A549 (cell line): ENCODE results near the gene FAM78A. TPM values are rescaled to one million over a fixed set of nuclear protein-coding genes. Genes with fewer than 3 reads are reported as not detected.
A peak's percentile ranks its signal among the peaks of the same experiment; 100 is the strongest.

ENCODE experiments used
- ATAC-seq, 2 experiments: fragments of 200-7000 bp in 1 of 2; fragments of >200 bp in 1 of 2; cut with Nextera tagmentation in 1 of 2; cut with Tn5 transposase in 1 of 2; 3 replicates each; pipeline versions ENCODE4 v1.8.0 to v1.9.1; 2018 to 2020; ENCODE audit warnings: mild to moderate bottlenecking in 1 of 2, moderate library complexity in 1 of 2
- CTCF ChIA-PET: fragments of 300-600 bp; sonication (Branson Sonifier 250); formaldehyde crosslinking; extraction: SDS; loops from one replicate; lab custom pipeline; 2021; ENCODE audit warnings: antibody characterized with exemption, inconsistent platforms; lab: Yijun Ruan, JAX
- POLR2A ChIA-PET: fragments of 350-600 bp; formaldehyde crosslinking; extraction: SDS; loops from one replicate; lab custom pipeline; 2021; ENCODE audit warnings: antibody characterized with exemption, inconsistent platforms; lab: Yijun Ruan, JAX
- DNase-seq, 2 experiments: peaks; one replicate each; pipeline versions ENCODE4 v3.0.0 to v3.0.0-alpha.2; 2011 to 2016; ENCODE audit warnings: low read depth in 1 of 2, low spot score in 1 of 2
- FAIRE-seq: peaks from 2 replicates; lab custom pipeline; 2011; peaks lifted over from hg19 to GRCh38; lab: Jason Lieb, UNC
- H3K27ac ChIP-seq, 2 experiments: fragments of >200 bp; sonication (Bioruptor Twin); formaldehyde crosslinking; 3 replicates each; pipeline ENCODE4 v1.5.1; 2016 to 2017
- H3K4me1 ChIP-seq: fragments of >200 bp; sonication (Bioruptor Twin); formaldehyde crosslinking; 3 replicates; pipeline ENCODE4 v1.6.1; 2016
- H3K4me2 ChIP-seq: fragments of >200 bp; sonication (Bioruptor Twin); formaldehyde crosslinking; 3 replicates; pipeline ENCODE4 v1.6.1; 2016
- H3K4me3 ChIP-seq: fragments of >200 bp; sonication (Bioruptor Twin); formaldehyde crosslinking; 3 replicates; pipeline ENCODE4 v1.5.1; 2016
- H3K9me3 ChIP-seq: fragments of >200 bp; sonication (Bioruptor Twin); formaldehyde crosslinking; 3 replicates; pipeline ENCODE4 v1.6.1; 2016
- ATOH8 ChIP-seq: fragments of 250-450 bp; sonication (Bioruptor Pico); IDR thresholded peaks from 2 replicates; pipeline ENCODE4 v1.5.0; 2020; ENCODE audit warnings: low read depth, mild to moderate bottlenecking, moderate library complexity
- CBX8 ChIP-seq: fragments of 200-600 bp; sonication (generic); IDR thresholded peaks from 2 replicates; pipeline ENCODE4 v1.6.1; 2016
- E2F6 ChIP-seq: IDR thresholded peaks from 2 replicates; pipeline ENCODE4 v1.6.1; 2012; ENCODE audit warnings: low read depth, borderline replicate concordance
- FOSB ChIP-seq: fragments of 250-450 bp; sonication (Bioruptor Pico); IDR thresholded peaks from 2 replicates; pipeline ENCODE4 v1.5.0; 2020; ENCODE audit warnings: mild to moderate bottlenecking, moderate library complexity
- HDAC2 ChIP-seq: fragments of 200-600 bp; sonication (generic); IDR thresholded peaks from 2 replicates; pipeline ENCODE4 v1.6.1; 2016
- HEYL ChIP-seq: fragments of 250-450 bp; sonication (Bioruptor Pico); IDR thresholded peaks from 2 replicates; pipeline ENCODE4 v1.8.0; 2021; ENCODE audit warnings: mild to moderate bottlenecking, moderate library complexity
- HOXA7 ChIP-seq: fragments of 250-450 bp; sonication (Bioruptor Pico); IDR thresholded peaks from 2 replicates; pipeline ENCODE4 v1.5.0; 2020; ENCODE audit warnings: mild to moderate bottlenecking, moderate library complexity
- HOXB13 ChIP-seq: fragments of 250-450 bp; sonication (Bioruptor Pico); IDR thresholded peaks from 2 replicates; pipeline ENCODE4 v1.5.0; 2020; ENCODE audit warnings: low read depth, mild to moderate bottlenecking, moderate library complexity
- MAFK ChIP-seq: fragments of 450-650 bp; IDR thresholded peaks from 2 replicates; pipeline ENCODE4 v1.6.1; 2014; ENCODE audit not compliant: partially characterized antibody
- MAZ ChIP-seq: fragments of 150-350 bp; IDR thresholded peaks from 2 replicates; pipeline ENCODE4 v1.6.1; 2014; ENCODE audit warnings: antibody characterized with exemption, low read depth, low read length, borderline replicate concordance
- POLR2AphosphoS2 ChIP-seq: conservative IDR thresholded peaks from 2 replicates; pipeline ENCODE4 v1.6.1; 2012; ENCODE audit warnings: low read length, improper control_type of control experiment, inconsistent platforms
- RARB ChIP-seq: fragments of 250-450 bp; sonication (Bioruptor Pico); IDR thresholded peaks from 2 replicates; pipeline ENCODE4 v1.8.0; 2021; ENCODE audit warnings: mild to moderate bottlenecking, moderate library complexity
- RFX5 ChIP-seq: fragments of 450-650 bp; IDR thresholded peaks from 2 replicates; pipeline ENCODE4 v1.7.1; 2014; ENCODE audit warnings: antibody characterized with exemption, mild to moderate bottlenecking, moderate library complexity
- RNF2 ChIP-seq: fragments of 200-600 bp; sonication (generic); IDR thresholded peaks from 2 replicates; pipeline ENCODE4 v1.6.1; 2016; ENCODE audit warnings: low read depth, mild to moderate bottlenecking, antibody characterized with exemption, moderate library complexity, borderline replicate concordance
- ZFP36 ChIP-seq: fragments of 450-650 bp; IDR thresholded peaks from 2 replicates; pipeline ENCODE4 v1.6.1; 2014; ENCODE audit warnings: borderline replicate concordance; ENCODE audit not compliant: partially characterized antibody
- ZSCAN20 ChIP-seq: fragments of 250-450 bp; sonication (Bioruptor Pico); IDR thresholded peaks from 2 replicates; pipeline ENCODE4 v1.8.0; 2022; ENCODE audit warnings: mild to moderate bottlenecking, moderate library complexity
- WGBS: methylation state at CpG from one replicate; pipeline ENCODE4 v1.1.6; 2017; ENCODE audit errors: missing lambda C conversion rate; 5-methylcytosine and 5-hydroxymethylcytosine counted together
- polyA plus RNA-seq, 4 experiments: library from polyadenylated mRNA; depleted of rRNA in 3 of 4; stranded (reverse); fragments of >200 nt; fragmentation: RNase III in 1 of 4; extraction: RNeasy Plus Mini Kit Qiagen cat#74134 plus additional on column Dnase treatment in 1 of 4; gene quantifications; 2 replicates in 3 of 4; 3 replicates in 1 of 4; pipeline ENCODE4 v1.2.3, GENCODE V29; 2011 to 2017
- TF ChIP-seq, protein P1 (sequence below): fragments of 200-600 bp; sonication (generic); IDR thresholded peaks from 2 replicates; pipeline ENCODE4 v1.6.1; 2016; ENCODE audit warnings: antibody characterized with exemption, mild to moderate bottlenecking, moderate library complexity
- TF ChIP-seq, protein P2 (sequence below): fragments of >200 bp; sonication (Bioruptor Twin); formaldehyde crosslinking; IDR thresholded peaks from 2 replicates; pipeline ENCODE4 v1.6.1; 2016

The FAM78A gene
- polyA plus RNA-seq, 2 of the 4 experiments (the other 2 are of a cell fraction), result 0.44 to 0.50 TPM

GRCh38 chr9:131290767-131291370, 14.6 kb upstream of the FAM78A start:
- TF ChIP-seq HOXA7, result no peak
- TF ChIP-seq ATOH8, result no peak
- no peak for TF ChIP-seq FOSB
- TF ChIP-seq HOXB13 (CRISPR knock-in tag), result no peak
- no peak for TF ChIP-seq HEYL
- TF ChIP-seq, protein P1, sequence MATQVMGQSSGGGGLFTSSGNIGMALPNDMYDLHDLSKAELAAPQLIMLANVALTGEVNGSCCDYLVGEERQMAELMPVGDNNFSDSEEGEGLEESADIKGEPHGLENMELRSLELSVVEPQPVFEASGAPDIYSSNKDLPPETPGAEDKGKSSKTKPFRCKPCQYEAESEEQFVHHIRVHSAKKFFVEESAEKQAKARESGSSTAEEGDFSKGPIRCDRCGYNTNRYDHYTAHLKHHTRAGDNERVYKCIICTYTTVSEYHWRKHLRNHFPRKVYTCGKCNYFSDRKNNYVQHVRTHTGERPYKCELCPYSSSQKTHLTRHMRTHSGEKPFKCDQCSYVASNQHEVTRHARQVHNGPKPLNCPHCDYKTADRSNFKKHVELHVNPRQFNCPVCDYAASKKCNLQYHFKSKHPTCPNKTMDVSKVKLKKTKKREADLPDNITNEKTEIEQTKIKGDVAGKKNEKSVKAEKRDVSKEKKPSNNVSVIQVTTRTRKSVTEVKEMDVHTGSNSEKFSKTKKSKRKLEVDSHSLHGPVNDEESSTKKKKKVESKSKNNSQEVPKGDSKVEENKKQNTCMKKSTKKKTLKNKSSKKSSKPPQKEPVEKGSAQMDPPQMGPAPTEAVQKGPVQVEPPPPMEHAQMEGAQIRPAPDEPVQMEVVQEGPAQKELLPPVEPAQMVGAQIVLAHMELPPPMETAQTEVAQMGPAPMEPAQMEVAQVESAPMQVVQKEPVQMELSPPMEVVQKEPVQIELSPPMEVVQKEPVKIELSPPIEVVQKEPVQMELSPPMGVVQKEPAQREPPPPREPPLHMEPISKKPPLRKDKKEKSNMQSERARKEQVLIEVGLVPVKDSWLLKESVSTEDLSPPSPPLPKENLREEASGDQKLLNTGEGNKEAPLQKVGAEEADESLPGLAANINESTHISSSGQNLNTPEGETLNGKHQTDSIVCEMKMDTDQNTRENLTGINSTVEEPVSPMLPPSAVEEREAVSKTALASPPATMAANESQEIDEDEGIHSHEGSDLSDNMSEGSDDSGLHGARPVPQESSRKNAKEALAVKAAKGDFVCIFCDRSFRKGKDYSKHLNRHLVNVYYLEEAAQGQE, result no peak
- TF ChIP-seq POLR2AphosphoS2, result no peak
- no peak for TF ChIP-seq CBX8
- no peak for TF ChIP-seq RNF2
- TF ChIP-seq E2F6, result no peak
- TF ChIP-seq MAZ, result no peak
- Histone ChIP-seq H3K4me1 (no peaks in the 10 kb centered on the region), H3K9me3 (no peaks in the 10 kb centered on the region), H3K27ac (no peak overlapping the region), H3K4me3 (no peak overlapping the region), H3K4me2 (no peak overlapping the region)
- DNase-seq (no peak), FAIRE-seq (no peak), ATAC-seq (no peak)
- WGBS, result 85% methylated on average over 17 of the region's 17 CpGs
- ChIA-PET CTCF (interaction anchor here (2.1 kb wide), 1 partner anchor 59 kb away, joined by 6 read pairs; no protein-coding TSS in a partner anchor), POLR2A (no interaction called here)

DNA sequence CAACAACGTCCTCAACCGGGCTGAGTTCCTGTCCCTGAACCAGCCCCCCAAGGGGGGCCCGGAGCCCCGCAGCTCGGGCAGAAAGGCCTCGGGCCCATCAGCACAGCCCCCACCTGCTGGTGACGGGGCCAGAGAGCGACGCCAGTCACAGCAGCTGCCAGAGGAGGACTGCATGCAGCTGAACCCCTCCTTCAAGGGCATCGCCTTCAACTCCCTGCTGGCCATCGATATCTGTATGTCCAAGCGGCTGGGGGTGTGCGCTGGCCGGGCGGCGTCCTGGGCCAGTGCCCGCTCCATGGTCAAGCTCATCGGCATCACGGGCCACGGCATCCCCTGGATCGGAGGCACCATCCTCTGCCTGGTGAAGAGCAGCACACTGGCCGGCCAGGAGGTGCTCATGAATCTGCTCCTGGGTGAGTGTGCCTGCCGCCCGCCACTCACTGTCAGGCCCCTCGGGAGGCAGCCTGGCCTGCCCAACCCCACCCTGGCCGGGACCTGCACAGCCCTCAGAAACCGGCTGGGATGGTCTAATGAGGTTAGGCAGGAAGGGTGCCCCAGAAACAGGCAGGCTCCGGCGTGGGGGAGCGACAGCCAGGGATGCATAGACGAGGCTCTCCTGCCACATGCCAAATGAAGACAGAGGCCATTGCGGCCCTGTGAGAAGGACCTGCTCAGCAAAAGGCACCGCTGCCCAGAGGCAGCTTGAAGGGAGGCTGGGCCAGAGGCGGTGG, 13.9 kb upstream of the FAM78A start:
- 84% methylated on average over 24 of the region's 34 CpGs for WGBS
- ATAC-seq, result peak in 1 of 2 experiments; percentile 10; a peak in 2 of 6 replicates
- no peak overlapping the region for H3K4me3 ChIP-seq
- no peaks in the 10 kb centered on the region for H3K4me1 ChIP-seq
- TF ChIP-seq MAFK (no peak), CBX8 (no peak), FOSB (no peak), RARB (CRISPR knock-in tag) (no peak), RFX5 (no peak), POLR2AphosphoS2 (no peak), ZFP36 (no peak), HOXA7 (no peak), MAZ (no peak), ZSCAN20 (CRISPR knock-in tag) (no peak), HDAC2 (no peak), RNF2 (no peak)
- TF ChIP-seq, protein P2, sequence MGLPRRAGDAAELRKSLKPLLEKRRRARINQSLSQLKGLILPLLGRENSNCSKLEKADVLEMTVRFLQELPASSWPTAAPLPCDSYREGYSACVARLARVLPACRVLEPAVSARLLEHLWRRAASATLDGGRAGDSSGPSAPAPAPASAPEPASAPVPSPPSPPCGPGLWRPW, result no peak
- TF ChIP-seq, all 56 proteins: peak for 0
- Histone ChIP-seq H3K27ac (no peak overlapping the region), H3K9me3 (no peaks in the 10 kb centered on the region), H3K4me2 (no peak overlapping the region)
- POLR2A ChIA-PET, result no interaction called here
- no peak for FAIRE-seq
- DNase-seq, result no peak
- CTCF ChIA-PET, result interaction anchor here (1.4 to 2.1 kb wide), 2 partner anchors 9 to 60 kb away, joined by 5 to 6 read pairs; no protein-coding TSS in a partner anchor
